ENCODE measurements around the gene CHCHD6. TPM values are rescaled to one million over a fixed set of nuclear protein-coding genes. Genes with fewer than 3 reads are reported as not detected.

The CHCHD6 gene
- total and polyA plus RNA-seq, 2 donors (not counting 3 experiments of a cell fraction or from before 2014, with no cell fraction given), result 8.4 to 10.1 TPM

GRCh38 chr3:126748701-126749546, 44.9 kb downstream of the CHCHD6 start:
- Histone ChIP-seq H3K4me3 (replicated peaks in 1 of 3; ENCODE audit: insufficient read depth in 1 of 3, low read depth in 1 of 3, low read length in 3 of 3) (no peak overlapping the region), H3K9ac (replicated peaks; ENCODE audit: extremely low read depth, insufficient read depth, low read length) (no peak overlapping the region), H3K9me1 (replicated peaks; ENCODE audit: control insufficient read depth, extremely low read depth, insufficient read depth, low read length) (no peaks in the 10 kb centered on the region), H3K4me2 (ENCODE audit: insufficient read depth, low read length) (no peak overlapping the region), H2AFZ (ENCODE audit: low read depth, low read length) (no peak overlapping the region), H3K27me3 (ENCODE audit: control insufficient read depth in 2 of 2, insufficient read depth in 2 of 2, low read length in 2 of 2) (no peaks in the 10 kb centered on the region), H3K36me3 (ENCODE audit: control insufficient read depth in 2 of 2, extremely low read depth in 1 of 2, insufficient read depth in 2 of 2, low read length in 2 of 2) (no peaks in the 10 kb centered on the region), H3K79me2 (ENCODE audit: control insufficient read depth, insufficient read depth, low read length) (no peaks in the 10 kb centered on the region), H3K4me1 (ENCODE audit: control insufficient read depth, extremely low read depth, insufficient read depth, low read length) (no peaks in the 10 kb centered on the region), H3K27ac (ENCODE audit: insufficient read depth, low read depth, low read length) (no peak overlapping the region), H3K9me3 (replicated peaks; ENCODE audit: control insufficient read depth, insufficient read depth, low read length) (no peaks in the 10 kb centered on the region), H4K20me1 (replicated peaks; ENCODE audit: control insufficient read depth, extremely low read depth, insufficient read depth, low read length) (no peaks in the 10 kb centered on the region)
- POLR2A ChIA-PET, result interaction anchor here (0.7 kb wide), 1 partner anchor 586 kb away, joined by 4 read pairs; no protein-coding TSS in a partner anchor
- no peak for DNase-seq (ENCODE audit: low read depth, low spot score)
- BruUV-seq (replicated peaks), result no TSS peak
- no peak for FAIRE-seq
- CTCF ChIA-PET, result interaction anchor here (1.5 kb wide), 1 partner anchor 796 kb away, joined by 3 read pairs; no protein-coding TSS in a partner anchor
- no peak for TF ChIP-seq MYC (IDR thresholded peaks at IDR 0.05; ENCODE audit: low read depth, low read length)
- no peak for TF ChIP-seq JUN (IDR thresholded peaks at IDR 0.05; ENCODE audit: borderline replicate concordance, insufficient read depth, insufficient read length, low read depth)
- no peak for TF ChIP-seq GATA2 (IDR thresholded peaks at IDR 0.05; ENCODE audit: insufficient read depth, insufficient read length, low read depth, low read length)
- TF ChIP-seq POLR2A (IDR thresholded peaks at IDR 0.05; ENCODE audit: low read depth, low read length), result no peak
- no peak for TF ChIP-seq FOS (IDR thresholded peaks at IDR 0.05; ENCODE audit: borderline replicate concordance, insufficient read depth, low read length)
- TF ChIP-seq CTCF (IDR thresholded peaks at IDR 0.05; ENCODE audit: extremely low read depth in 1 of 2, insufficient read depth in 1 of 2, low read depth in 1 of 2, low read length in 2 of 2), result no peak
- intact Hi-C loops (cut with micrococcal nuclease), result no loop called here
- dilution Hi-C loops (cut with MboI; ENCODE audit: extremely low pct_ligation_motif_present, low sequenced_read_pairs), result no loop called here

All from endothelial cell of umbilical vein (primary cell).